ENCODE data around the gene TPK1. TPM values are rescaled to one million over a fixed set of nuclear protein-coding genes. Genes with fewer than 3 reads are reported as not detected.

TPK1 gene
- total and polyA plus RNA-seq, 2 of the 8 experiments (the other 6 are each of a cell fraction or from before 2014, with no cell fraction given) = 1.9 to 2.7 TPM

DNA sequence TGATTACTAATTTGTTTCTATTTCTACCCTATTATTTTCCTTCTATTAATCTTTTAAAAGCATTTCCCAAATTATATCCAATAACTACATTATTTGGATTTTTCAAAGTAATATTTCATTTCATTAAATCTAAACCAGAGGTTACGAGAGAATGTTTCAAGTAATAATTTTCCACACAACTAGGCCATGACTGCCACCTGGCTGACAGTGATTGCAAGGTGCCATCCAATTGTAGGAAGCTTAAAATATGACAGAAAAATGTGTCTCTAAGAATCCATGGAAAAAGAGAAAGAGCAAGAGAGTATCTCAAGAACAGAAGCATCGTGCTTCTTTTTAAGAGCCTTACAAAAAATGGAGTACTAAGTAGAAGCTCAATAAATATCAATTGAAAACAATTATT is 48.7 kb downstream of the TPK1 start (continued):
- TF ChIP-seq, protein P1, sequence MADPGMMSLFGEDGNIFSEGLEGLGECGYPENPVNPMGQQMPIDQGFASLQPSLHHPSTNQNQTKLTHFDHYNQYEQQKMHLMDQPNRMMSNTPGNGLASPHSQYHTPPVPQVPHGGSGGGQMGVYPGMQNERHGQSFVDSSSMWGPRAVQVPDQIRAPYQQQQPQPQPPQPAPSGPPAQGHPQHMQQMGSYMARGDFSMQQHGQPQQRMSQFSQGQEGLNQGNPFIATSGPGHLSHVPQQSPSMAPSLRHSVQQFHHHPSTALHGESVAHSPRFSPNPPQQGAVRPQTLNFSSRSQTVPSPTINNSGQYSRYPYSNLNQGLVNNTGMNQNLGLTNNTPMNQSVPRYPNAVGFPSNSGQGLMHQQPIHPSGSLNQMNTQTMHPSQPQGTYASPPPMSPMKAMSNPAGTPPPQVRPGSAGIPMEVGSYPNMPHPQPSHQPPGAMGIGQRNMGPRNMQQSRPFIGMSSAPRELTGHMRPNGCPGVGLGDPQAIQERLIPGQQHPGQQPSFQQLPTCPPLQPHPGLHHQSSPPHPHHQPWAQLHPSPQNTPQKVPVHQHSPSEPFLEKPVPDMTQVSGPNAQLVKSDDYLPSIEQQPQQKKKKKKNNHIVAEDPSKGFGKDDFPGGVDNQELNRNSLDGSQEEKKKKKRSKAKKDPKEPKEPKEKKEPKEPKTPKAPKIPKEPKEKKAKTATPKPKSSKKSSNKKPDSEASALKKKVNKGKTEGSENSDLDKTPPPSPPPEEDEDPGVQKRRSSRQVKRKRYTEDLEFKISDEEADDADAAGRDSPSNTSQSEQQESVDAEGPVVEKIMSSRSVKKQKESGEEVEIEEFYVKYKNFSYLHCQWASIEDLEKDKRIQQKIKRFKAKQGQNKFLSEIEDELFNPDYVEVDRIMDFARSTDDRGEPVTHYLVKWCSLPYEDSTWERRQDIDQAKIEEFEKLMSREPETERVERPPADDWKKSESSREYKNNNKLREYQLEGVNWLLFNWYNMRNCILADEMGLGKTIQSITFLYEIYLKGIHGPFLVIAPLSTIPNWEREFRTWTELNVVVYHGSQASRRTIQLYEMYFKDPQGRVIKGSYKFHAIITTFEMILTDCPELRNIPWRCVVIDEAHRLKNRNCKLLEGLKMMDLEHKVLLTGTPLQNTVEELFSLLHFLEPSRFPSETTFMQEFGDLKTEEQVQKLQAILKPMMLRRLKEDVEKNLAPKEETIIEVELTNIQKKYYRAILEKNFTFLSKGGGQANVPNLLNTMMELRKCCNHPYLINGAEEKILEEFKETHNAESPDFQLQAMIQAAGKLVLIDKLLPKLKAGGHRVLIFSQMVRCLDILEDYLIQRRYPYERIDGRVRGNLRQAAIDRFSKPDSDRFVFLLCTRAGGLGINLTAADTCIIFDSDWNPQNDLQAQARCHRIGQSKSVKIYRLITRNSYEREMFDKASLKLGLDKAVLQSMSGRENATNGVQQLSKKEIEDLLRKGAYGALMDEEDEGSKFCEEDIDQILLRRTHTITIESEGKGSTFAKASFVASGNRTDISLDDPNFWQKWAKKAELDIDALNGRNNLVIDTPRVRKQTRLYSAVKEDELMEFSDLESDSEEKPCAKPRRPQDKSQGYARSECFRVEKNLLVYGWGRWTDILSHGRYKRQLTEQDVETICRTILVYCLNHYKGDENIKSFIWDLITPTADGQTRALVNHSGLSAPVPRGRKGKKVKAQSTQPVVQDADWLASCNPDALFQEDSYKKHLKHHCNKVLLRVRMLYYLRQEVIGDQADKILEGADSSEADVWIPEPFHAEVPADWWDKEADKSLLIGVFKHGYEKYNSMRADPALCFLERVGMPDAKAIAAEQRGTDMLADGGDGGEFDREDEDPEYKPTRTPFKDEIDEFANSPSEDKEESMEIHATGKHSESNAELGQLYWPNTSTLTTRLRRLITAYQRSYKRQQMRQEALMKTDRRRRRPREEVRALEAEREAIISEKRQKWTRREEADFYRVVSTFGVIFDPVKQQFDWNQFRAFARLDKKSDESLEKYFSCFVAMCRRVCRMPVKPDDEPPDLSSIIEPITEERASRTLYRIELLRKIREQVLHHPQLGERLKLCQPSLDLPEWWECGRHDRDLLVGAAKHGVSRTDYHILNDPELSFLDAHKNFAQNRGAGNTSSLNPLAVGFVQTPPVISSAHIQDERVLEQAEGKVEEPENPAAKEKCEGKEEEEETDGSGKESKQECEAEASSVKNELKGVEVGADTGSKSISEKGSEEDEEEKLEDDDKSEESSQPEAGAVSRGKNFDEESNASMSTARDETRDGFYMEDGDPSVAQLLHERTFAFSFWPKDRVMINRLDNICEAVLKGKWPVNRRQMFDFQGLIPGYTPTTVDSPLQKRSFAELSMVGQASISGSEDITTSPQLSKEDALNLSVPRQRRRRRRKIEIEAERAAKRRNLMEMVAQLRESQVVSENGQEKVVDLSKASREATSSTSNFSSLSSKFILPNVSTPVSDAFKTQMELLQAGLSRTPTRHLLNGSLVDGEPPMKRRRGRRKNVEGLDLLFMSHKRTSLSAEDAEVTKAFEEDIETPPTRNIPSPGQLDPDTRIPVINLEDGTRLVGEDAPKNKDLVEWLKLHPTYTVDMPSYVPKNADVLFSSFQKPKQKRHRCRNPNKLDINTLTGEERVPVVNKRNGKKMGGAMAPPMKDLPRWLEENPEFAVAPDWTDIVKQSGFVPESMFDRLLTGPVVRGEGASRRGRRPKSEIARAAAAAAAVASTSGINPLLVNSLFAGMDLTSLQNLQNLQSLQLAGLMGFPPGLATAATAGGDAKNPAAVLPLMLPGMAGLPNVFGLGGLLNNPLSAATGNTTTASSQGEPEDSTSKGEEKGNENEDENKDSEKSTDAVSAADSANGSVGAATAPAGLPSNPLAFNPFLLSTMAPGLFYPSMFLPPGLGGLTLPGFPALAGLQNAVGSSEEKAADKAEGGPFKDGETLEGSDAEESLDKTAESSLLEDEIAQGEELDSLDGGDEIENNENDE (IDR thresholded peaks at IDR 0.05; ENCODE audit: insufficient replicate concordance, low read length) = no peak

Measured in H1 (cell line).